ENCODE measurements around the gene TDRD12.
"Not testable (repeated sequence)": the region's sequence is repeated elsewhere in the genome, so short reads cannot be mapped to it uniquely, and the experiment has no call there.

The TDRD12 gene

DNA sequence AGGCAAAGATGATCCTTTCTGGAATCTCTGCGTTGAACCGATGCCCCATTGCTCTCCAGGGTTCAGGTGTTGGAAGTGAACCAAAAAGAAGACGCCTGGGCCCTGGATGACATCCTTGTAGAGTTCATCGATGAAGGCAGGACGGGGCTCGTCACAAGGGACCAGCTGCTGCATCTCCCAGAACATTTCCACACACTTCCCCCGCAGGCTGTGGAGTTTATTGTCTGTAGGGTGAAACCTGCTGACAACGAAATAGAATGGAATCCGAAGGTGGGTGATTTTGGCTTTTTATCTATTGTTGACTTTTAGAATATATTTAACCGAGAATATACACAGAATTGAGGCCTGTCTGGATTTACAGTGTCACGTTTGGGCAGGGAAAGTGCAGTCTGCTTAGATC is 91.6 kb downstream of the TDRD12 start:
- DNase-seq: no peak

DNA sequence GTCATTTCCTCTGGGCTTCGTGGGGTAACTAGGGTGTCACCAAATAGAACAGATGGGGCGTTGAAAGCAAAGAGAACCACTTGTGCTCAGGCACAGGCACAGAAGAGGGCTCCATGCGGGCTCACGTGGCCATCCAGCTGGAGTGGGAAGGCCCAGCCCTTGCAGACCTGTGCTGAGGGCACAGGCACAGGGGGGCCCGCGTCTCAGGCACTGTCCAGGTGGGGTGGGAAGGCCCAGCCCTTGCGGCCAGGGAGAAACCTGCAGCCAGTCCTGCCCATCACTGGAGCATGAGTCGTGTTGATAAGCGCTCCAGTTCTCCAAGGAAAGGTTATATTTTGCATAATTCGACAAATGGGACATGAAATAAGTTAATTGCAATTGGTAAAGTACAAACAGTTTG is 92.5 kb downstream of the TDRD12 start:
- DNase-seq: no peak

DNA sequence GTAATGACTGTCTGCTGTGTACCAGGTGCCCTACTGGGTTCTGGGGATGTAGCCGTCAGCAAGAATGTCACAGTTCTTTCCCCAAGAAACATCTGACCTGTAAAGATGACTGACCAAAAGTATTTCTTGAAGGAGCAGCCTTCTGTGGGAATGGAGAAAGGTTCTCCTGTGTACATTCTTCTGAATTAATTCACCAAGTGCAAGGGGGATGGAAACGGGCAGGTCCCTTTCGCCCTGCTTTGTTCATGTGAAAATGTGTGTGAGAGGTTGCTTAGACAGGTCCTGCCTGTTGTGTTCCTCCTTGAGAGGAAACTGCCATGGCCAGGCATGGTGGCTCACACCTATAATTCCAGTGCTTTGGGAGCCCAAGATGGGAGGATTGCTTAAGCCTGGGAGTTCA is 93.0 kb downstream of the TDRD12 start:
- no peak for DNase-seq

DNA sequence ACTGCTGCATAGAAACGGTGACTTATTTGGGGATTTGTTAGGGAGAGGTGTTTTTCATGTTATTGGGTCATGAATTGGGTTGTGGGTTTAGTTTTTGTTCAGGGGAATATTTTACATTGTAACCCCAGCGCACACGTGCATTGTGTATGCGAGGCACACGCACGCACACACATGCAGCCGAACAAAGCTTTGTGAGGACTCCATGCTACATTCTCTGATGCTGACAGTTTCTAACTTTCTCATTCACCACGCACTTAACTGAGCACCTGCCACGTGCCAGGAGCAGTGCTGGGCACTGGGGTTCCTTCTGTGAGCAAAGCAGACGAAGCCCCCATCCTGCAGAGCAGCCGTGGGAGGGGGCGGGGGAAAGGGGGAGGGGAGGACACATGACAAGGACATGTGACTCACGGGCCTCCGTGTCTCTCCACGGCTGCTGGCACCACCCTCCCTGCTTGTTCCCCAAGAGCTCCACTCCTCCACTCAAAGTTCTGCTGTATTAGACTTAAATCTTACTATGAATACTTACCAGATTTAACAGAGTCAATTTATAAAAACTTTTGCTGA is 94.4 kb downstream of the TDRD12 start:
- DNase-seq: no peak

DNA sequence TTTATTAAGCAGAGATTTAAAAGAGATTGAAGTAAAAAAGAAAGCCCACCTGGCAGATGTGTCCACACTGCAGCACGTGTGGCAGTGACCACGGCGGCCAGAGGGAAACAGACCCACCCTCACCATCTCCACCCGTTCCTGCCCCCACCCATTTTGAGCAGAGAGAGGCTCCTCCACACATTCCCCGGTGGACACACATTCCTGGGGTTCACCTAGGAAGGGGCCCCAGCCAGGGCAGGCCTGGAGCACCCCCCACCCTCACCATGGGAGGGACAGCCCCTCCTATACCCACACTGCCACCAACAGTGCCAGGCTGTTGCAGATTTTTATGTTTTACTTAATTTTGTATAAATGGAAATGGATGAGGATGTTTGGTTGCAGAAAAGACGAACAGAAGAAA is 95.1 kb downstream of the TDRD12 start:
- DNase-seq: no peak

DNA sequence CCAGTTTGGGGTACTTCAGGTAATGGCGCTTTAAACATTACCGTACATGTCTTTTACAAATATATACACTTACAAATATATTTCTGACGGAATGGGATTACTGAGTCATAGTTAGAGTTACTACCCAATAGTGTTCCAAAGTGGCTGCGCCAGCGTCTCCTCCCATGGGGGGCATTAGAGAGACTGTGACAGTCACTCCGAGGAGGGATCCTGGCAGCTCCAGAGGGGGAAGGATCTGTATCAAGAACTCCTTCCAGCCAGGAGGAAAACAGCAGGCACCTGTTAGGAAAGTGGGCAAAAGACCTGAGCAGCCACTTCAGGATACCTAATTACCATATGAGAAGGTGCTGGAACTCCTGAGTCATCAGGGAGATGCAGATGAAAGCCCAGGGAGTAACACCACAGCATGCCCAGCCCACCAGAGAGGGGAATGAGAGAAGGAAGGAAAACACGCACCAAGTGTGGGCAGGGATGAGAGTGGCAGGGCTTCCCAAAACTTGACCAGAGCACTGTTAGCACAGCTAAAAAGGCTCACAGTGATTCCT is 97.1 kb downstream of the TDRD12 start:
- no peak for DNase-seq

DNA sequence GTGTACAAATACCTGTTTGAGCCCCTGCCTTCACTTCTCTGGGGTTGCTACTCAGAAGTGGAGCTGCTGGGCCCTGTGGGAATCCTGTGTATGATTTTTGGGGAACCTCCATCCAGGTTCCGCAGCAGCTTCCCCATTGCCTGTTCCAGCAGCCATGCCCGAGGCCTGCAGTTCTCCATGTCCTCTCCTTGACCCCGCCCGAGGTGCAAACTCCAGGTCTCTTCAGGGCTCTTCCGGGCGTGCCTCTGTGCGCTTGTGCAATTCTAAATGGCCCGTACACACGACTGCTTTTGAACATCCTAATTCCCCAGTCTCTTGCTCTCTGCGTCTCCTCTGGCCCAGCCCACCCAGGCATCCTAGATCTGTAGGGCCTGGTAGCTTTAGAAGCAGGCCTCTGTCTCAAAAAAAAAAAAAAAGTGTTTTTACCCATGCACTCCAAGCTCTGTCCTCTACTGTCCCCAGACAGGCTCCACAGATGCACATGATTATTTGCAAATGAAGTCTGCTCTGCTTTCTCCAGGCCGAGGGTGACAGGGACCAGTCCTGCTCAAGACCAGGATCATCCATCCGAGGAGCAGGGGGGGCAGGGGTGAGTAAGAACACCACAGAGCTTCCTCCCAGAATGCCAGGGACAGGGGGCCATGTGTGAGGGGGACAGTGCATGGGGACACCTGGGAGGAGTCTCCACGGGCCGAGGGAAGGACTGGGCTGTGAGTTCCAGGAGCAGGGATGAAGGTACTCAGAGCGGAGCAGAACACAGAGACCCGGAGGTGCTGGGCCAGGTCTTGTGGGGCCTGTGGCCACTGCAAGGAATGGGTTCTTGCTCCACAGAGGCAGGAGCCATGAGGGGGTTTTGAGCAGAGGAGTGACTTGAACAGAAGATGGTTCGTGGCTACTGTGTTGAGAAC is 98.3 kb downstream of the TDRD12 start:
- no peak for DNase-seq

DNA sequence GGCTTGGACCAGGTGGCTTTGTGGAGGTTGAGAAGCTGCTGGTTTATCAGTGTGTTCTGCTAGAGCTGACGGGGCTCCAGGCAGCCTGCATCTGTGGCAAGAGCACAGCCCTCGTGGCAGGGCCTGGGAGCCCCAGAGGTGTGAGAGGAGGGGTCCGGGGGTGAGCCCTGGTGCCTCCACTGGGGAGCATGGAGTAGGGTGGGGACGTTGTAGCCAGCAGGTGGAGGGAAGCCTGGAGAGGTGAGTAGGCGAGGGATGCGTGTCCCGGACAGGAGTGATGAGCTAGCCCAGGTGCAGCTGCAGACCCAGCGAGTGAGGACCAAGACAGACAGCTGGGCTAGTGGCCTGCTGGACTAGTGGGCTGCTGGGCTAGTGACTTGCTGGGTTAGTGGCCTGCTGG is 99.0 kb downstream of the TDRD12 start:
- no peak for DNase-seq

DNA sequence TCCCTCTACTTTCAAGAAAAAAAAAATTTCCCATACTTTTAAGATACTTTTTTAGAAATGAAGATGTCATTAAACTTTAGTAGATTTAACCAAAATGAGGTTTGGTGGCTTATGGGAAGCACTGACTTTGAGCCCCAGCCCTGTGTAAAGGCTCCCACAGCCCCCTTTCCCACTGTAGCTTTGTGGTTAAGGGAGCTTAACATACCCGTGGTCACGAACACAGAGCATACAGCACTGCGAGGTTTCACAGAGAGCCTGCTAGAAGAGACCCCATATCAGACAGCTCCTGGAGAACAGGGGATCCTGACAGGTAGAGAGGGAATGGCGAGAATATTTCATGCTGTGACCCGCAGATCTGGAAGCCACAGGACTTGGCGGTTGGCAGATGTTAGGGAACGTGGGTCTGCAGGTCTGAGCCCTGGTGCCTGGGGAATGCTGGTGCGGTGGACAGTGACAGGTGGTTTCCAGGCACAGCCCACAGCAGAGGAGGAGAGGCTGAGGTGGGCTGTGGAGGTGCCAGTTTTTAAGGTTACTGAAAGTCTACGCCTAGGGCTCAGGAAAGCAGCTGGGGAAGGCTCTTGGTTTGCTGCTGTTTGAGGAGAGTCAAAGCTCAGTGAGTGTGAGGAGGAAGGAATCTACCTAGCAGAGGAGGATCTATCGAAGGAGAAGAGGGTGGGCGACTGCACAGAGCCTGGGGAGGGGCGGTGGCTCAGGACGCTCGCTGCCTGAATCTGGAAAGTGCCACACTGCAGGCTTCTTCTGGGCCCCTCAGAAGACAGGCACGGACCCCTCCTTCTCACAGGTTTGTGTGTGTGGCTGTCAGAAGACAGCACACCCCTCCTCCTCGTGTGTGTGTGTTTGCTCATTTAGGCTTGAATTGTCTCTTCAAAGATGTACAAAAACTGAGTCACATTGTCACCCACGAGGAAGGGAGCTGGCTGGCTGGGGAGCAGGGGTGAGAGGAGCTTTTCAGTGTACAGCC is 100.1 kb downstream of the TDRD12 start:
- no peak for DNase-seq

DNA sequence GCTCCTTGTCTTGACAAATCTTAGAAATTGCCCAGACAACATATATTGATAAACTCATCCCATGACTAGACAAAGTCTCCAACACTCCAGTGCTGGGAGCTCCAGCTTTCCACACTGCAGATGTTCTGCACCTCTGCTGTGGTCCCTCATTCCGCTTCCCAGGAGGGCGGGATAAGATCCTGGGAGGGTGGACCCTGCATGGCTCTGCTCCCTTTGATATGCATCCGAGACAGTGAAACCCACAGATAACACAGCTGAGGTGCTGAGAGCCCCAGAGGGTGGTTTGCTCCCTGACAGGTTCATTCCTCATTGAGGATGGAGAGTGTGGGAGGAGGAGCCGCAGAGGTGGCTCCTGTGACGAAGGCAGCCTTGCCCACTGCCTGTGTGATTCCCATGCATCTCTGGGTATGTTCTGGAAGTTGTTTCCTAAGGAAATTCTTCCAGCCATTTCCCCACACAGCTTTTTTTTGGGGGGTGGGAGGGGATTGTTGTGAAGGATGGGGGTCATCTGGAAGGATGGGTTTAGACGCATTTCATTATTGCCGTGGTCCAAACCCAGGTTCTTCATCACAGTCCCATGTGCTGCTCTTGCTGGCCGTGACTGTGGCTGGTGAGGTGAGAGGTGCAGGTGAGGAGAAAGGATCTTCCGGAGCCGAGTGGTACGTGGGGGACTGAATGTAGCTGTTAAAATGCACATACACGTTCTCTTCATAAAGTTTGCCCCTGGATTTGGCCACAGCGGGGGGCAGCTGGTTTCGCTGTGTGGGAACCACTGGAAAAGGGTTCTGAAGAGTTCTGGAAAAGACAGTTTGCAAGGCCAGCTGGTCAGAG is 103.6 kb downstream of the TDRD12 start:
- DNase-seq: no peak

DNA sequence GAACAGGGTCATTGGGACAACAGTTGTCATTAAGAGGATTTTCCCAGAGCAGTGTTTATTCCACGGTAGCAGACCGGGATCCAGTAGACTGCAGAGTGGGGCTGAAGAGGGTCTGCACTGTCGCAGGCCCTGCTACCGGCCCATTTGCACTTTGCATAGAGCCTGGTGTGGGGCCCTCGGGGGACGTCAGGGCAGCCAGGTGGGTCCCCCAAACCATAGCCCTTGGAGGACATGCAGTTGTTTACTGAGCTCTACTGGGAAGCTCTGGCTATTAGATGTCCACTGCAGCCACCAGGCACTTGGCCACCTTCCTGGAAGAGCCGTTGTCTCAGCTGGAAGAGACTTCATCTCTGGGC is 104.2 kb downstream of the TDRD12 start:
- no peak for DNase-seq

DNA sequence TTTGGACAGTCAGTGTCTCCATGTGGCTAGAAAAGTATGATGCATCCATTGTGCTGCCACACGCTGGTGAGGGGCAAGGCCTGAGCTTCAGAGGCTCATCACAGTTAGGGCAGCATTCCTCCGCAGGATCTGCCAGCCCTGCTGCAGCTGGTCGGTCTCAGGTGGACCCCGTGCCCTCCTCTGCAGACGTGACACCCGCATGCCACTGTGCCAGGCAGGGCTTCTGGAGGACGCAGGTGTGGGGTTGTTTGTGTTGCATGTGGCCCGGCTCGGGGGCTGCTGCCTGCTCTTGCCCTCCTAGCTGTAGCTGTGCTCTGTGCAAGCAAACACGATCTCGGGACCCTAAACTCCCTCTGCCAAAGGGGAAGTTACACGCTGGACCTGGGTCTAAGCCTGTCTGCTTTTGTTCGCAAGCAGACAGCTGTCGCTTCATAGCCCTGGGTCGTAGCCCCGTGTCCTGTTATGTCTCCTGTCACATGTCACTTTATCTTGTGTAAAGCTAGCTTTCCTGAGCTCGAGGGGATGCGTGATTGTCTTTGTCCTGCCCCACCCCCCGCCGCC is 104.7 kb downstream of the TDRD12 start:
- no peak for DNase-seq

DNA sequence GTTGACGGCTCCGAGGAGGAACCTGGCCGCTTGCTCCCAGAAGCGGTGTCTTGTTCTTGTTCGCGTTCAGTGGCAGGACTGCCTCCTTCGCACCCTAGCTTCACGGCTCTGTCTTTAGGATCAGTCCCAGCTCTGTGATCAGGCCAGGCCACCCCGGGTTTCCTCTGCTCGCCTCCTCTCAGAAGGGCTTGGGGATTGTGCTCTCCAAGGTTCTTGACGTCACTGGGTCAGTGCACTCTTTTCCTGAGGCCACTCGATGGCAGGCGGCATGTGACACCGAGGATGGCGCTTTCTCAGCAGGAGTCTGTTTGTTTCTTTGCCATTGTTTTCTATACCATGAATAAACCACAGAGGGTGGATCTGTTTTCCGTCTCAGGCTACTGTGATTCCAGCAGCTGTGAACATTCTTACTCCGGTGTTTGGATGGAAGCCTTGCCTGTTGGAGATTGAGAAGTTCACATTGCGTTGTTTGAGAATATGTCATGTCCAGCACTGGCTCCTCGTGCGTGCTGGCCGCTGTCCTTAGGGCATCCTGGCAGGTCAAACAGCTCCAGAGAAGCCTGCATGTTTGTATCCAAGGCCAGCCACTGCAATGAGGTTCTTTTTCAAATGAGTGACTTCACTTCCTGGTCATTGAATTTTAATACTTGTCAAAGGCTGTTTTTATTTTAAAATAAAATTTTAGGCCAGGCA is 105.5 kb downstream of the TDRD12 start:
- no peak for DNase-seq

DNA sequence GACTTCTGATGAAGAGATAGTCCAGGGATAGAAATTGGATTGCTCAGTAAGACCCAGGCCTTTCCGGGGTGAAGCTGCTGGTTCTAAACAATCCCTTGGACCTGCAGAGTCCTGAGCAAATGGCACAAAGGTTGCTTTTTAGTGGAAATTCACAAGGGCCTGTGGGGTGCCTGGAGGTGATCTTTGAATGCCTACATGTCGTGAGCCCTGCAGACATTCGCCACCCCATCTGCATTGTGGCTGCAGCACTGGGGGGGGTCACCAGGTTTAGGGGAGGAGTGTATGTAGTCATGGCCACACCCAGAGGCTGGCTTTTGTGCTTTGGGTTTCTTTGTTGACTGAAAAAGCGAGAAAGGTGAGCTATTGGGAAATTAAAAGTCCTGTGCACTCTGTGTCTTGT is 108.6 kb downstream of the TDRD12 start:
- DNase-seq: no peak

DNA sequence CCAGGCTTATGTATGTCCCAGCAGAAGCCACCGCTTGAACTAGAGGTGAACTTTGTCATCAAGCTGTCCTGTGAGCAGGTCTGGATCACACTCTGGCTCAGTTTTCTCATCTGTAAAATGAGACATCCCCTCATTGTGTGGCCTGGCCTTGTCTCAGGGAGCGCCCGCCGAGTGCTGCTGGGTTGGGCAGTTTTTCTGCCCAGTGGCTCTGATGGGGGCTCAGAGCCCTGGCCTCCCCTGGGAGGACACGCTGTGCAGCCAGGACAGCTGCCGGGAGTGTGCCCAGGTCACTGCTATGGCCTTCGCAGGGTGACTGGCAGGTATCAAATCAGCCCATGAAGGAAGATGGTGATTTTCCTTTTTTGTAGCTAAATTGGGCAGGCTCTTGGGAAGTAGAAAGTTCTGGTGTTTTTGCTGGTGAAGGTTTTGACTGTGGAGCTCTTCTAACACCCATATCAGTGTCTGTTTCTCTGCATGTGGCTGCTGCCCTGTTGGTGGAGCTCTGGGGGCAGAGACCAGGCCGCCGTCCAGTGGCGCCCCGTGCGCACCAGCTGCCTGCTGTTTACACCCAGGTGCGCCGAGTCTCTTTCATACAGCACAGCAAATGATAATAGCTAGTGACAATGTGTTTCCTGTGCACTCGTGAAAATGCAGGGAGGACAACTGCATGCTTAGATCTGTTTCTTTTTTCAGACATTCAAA is 109.2 kb downstream of the TDRD12 start:
- DNase-seq: peak in 1 of 2 donors; percentile 1

DNA sequence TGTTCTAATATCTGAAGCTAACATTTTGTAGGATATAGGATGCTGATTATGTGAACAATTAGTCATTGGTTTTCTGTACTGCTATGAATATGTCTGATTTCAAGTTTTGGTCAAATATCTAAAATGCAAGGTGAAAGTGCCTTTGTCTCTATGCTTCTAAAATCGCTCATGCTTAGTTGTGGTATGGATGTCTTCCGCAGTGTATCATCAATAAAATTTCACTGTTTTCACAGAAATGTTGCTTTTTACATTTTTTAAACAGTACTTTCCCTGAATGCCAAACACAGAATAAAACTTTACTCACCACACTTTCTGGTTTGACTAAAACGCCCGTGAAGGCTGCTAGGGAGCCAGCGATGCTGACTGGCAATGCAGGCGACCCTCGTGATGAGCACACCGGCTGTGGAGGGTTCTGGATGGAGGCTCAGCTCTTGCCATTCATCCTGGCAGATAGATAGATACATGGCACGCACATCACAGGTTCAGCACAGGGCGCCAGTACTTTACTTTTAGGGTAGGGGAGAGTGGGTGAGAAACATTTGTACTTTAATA is 109.9 kb downstream of the TDRD12 start:
- DNase-seq: no peak

DNA sequence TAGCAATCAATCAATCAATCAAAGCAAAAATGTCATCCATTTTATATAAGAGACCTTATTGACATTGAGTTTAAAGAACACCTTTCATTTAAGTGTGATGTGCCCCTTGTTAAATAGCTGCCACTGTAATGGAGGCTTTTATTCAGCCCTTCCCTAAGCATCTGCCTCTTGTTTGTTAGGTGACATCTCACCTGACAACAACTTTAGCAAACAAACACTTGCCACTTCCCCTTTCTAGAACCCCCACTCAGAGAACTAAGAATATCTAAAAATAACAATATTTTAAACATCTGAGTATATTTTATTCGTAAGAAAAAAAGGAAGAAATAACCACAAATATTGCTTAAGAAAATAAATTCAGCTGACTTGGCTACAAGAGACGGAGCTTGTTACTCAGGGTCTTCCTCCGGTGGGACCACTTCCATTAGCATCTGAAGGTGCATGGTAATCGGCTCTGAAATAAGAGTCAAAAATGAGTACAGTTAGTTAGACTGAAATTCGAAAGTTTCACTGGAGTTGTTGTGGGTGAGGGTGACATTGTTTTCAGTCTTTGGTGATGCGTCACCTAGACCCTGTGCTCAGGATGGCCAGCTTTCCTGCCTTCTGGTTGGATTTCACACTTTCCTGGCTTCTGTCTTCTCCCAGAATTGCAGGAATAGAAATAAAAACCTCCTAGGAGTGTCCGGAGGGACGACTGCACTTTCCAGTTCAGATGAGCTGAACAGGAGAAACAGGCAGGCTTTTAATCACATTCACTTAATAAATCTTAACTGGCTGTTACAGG is 110.9 kb downstream of the TDRD12 start:
- DNase-seq: no peak

DNA sequence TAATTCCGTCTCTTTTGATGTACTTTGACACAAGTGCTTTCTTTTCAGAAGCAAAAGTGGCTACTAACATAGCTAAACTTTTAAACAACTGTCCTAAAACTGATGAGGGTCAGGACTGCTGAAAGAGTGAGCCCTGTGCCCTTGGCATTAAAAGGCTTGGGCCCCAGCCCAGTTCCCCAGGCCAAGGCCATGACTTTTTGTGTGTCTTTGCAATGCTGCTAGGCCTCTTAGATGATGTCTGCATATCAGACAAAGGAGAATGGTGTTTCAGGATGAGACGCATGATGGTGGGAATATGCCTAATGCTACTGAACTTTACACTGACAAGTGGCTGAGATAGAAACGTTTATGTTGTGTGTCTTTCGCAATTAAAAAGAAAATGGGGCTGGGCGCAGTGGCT is 112.0 kb downstream of the TDRD12 start:
- DNase-seq: no peak

DNA sequence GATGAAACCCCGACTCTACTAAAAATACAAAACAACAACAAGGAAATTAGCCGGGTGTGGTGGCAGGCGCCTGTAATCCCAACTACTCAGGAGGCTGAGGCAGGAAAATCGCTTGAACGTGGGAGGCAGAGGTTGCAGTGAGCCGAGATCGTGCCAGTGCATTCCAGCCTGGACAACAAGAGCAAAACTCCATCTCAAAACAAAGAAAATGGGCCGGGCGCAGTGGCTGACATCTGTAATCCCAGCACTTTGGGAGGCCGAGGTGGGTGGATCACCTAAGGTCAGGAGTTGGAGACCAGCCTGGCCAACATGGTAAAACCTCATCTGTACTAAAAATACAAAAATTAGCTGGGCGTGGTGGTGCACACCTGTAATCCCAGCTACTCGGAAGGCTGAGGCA is 112.5 kb downstream of the TDRD12 start:
- not testable (repeated sequence) for DNase-seq

All from CD4-positive, alpha-beta T cell treated with Interleukin-1 beta for 1 hour (primary cell).